Progenitor cell of endocrine pancreas (in vitro differentiated cells): Measurements from ENCODE around the gene C2CD2L. TPM values are rescaled to one million over a fixed set of nuclear protein-coding genes. Genes with fewer than 3 reads are reported as not detected.

Experiments
- DNase-seq: peaks from one replicate; pipeline ENCODE4 v3.0.0; 2021; ENCODE audit warnings: low spot score; ENCODE audit not compliant: unreplicated experiment
- H3K27ac Mint-ChIP-seq: 2 replicates; pipeline ENCODE4 v1.8.0; 2021; ENCODE audit warnings: mild to moderate bottlenecking, moderate library complexity, mixed read lengths
- H3K27me3 Mint-ChIP-seq: 2 replicates; pipeline ENCODE4 v1.8.0; 2021; ENCODE audit warnings: mixed read lengths
- H3K36me3 Mint-ChIP-seq: 2 replicates; pipeline ENCODE4 v1.8.0; 2022; ENCODE audit warnings: mixed read lengths; ENCODE audit not compliant: insufficient read depth
- H3K4me1 Mint-ChIP-seq: 2 replicates; pipeline ENCODE4 v1.8.0; 2021; ENCODE audit warnings: low read depth, mixed read lengths
- H3K4me3 Mint-ChIP-seq: 2 replicates; pipeline ENCODE4 v1.8.0; 2021; ENCODE audit warnings: low read depth, mild to moderate bottlenecking, moderate library complexity, mixed read lengths
- H3K9me3 Mint-ChIP-seq: 2 replicates; pipeline ENCODE4 v1.8.0; 2021; ENCODE audit warnings: low read depth, mixed read lengths
- CTCF ChIP-seq: fragments of 200-600 bp; sonication (generic); IDR thresholded peaks from one replicate; pipeline ENCODE4 v1.5.0; 2021; ENCODE audit warnings: antibody characterized with exemption, mild to moderate bottlenecking; ENCODE audit not compliant: unreplicated experiment
- total RNA-seq: library from RNA; stranded (reverse); gene quantifications from 2 replicates; pipeline ENCODE4 v1.2.1, GENCODE V29; 2021

The C2CD2L gene
- total RNA-seq, 1 donor from 2014 or later: 7.3 TPM

DNA sequence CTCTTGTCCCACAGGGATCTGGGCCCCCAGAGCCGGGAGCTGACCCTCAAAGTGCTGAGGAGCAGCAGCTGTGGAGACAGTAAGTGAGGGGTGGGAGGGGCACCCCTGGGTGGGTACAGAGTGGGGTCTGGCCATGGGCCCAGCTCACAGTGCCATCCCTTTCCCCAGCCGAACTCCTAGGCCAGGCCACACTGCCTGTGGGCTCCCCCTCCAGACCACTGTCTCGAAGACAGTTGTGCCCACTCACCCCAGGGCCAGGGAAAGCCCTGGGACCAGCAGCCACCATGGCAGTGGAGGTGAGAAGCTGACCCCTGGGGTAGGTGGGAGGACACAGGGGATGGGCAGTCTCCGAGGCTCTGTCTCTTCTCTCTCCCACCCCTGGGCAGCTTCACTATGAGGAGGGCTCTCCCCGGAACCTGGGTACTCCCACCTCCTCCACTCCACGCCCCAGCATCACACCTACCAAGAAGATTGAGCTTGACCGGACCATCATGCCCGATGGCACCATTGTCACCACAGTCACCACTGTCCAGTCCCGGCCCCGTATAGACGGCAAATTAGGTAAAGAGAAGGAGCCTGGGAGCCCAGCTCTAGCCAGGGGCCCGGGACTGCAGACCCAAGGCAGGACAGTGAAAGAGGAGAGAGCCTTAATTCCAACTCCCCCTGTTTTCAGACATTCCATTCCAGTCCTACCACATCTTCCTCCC lies 5.3 kb downstream of the C2CD2L start:
- Mint-ChIP-seq H3K4me1 (peaks cover 2% of the 10 kb centered on the region), H3K9me3 (no peaks in the 10 kb centered on the region), H3K27ac (no peak overlapping the region), H3K36me3 (no peaks in the 10 kb centered on the region), H3K4me3 (no peak overlapping the region), H3K27me3 (peaks cover 15% of the 10 kb centered on the region)
- no peak for DNase-seq
- TF ChIP-seq CTCF: no peak

DNA sequence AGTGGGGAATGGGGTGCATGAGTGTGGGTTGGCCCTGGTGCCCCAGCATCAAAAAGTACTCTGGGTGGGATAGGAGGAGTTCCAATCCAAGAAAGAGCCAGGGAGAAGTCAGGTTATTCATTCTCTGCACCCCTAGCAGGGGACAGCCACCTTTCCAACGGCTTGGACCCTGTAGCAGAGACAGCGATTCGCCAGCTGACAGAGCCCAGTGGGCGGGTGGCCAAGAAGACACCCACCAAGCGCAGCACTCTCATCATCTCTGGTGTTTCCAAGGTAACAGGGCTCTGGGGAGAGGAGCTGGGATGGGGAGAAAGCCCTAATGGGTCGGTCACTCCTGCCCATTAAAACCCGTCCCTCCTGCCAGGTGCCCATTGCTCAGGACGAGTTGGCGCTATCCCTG lies 6.6 kb downstream of the C2CD2L start:
- H3K27ac Mint-ChIP-seq: no peak overlapping the region
- H3K27me3 Mint-ChIP-seq: peaks cover 7% of the 10 kb centered on the region
- H3K4me3 Mint-ChIP-seq: no peak overlapping the region
- no peaks in the 10 kb centered on the region for H3K4me1 Mint-ChIP-seq
- TF ChIP-seq CTCF: no peak
- H3K9me3 Mint-ChIP-seq: no peaks in the 10 kb centered on the region
- H3K36me3 Mint-ChIP-seq: no peaks in the 10 kb centered on the region
- no peak for DNase-seq

GRCh38 chr11:119114351-119114750 lies 7.2 kb downstream of the C2CD2L start:
- no peak for DNase-seq
- Mint-ChIP-seq H3K4me1 (no peaks in the 10 kb centered on the region), H3K9me3 (no peaks in the 10 kb centered on the region), H3K36me3 (no peaks in the 10 kb centered on the region), H3K27me3 (peaks cover 1% of the 10 kb centered on the region), H3K4me3 (no peak overlapping the region), H3K27ac (no peak overlapping the region)
- no peak for TF ChIP-seq CTCF

DNA sequence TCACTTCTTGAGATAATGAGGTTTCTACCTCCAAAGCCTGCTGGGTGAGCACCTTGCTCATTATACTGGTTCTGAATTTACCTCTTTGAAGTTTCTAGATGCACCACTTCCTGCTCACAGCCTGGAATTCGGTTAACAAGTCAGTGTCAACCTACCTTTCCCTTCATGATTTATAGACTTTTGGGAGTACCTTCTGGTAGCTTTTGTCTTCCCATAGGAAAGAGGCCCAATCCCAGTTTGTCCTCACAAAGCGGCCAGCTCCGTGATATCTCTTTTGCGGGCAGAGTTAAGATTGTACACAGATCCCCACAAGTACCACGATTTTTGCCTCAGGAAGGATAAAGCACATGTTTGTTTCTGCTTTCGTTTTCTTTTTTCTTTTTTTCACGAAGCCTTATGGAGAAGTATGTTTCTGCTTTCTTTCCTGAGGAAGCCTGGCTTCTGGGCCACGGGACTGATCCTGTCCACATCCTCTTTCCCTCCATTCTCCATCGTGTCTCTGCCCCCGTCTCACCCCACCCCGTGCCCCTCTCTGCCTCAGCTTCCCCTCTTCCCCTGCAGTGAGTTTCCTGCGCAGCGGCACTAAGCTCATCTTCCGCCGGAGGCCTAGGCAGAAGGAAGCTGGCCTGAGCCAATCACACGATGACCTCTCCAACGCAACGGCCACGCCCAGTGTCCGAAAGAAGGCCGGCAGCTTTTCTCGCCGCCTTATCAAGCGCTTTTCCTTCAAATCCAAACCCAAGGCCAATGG lies 8.5 kb downstream of the C2CD2L start:
- DNase-seq: no peak
- no peak overlapping the region for H3K27ac Mint-ChIP-seq

GRCh38 chr11:119116235-119116594 lies 9.1 kb downstream of the C2CD2L start:
- Mint-ChIP-seq H3K4me3 (no peak overlapping the region), H3K9me3 (no peaks in the 10 kb centered on the region), H3K27me3 (no peaks in the 10 kb centered on the region), H3K36me3 (no peaks in the 10 kb centered on the region), H3K4me1 (peaks cover 10% of the 10 kb centered on the region), H3K27ac (no peak overlapping the region)
- no peak for DNase-seq
- no peak for TF ChIP-seq CTCF

More for the DNA sequence above, 8.5 kb downstream of the C2CD2L start:
- H3K4me3 Mint-ChIP-seq: no peak overlapping the region
- H3K27me3 Mint-ChIP-seq: no peaks in the 10 kb centered on the region
- no peaks in the 10 kb centered on the region for H3K9me3 Mint-ChIP-seq
- no peaks in the 10 kb centered on the region for H3K36me3 Mint-ChIP-seq
- TF ChIP-seq CTCF: no peak
- peaks cover 5% of the 10 kb centered on the region for H3K4me1 Mint-ChIP-seq
